ENCODE data around the gene REEP1.

The REEP1 gene

GRCh38 chr2:86308984-86309695 lies 28.3 kb downstream of the REEP1 start:
- no peak for DNase-seq (ENCODE audit: low read depth, low spot score)
- H3K27ac ChIP-seq = no peak overlapping the region

- no peak for DNase-seq (ENCODE audit: low read depth, low spot score)
- no peak overlapping the region for H3K27ac ChIP-seq
Measured at GRCh38 chr2:86308356-86308755, 29.1 kb downstream of the REEP1 start.

- H3K27ac ChIP-seq = no peak overlapping the region
- DNase-seq (ENCODE audit: low read depth, low spot score) = no peak
Measured at GRCh38 chr2:86307431-86307830, 30.0 kb downstream of the REEP1 start.

- no peak for DNase-seq (ENCODE audit: low read depth, low spot score)
- no peak overlapping the region for H3K27ac ChIP-seq
Measured at GRCh38 chr2:86305915-86306254, 31.5 kb downstream of the REEP1 start.

- no peak overlapping the region for H3K27ac ChIP-seq
- no peak for DNase-seq (ENCODE audit: low read depth, low spot score)
Measured at GRCh38 chr2:86305195-86305914, 32.1 kb downstream of the REEP1 start.

- no peak for DNase-seq (ENCODE audit: low read depth, low spot score)
- no peak overlapping the region for H3K27ac ChIP-seq
Measured at GRCh38 chr2:86304416-86304815, 33.0 kb downstream of the REEP1 start.

GRCh38 chr2:86302320-86302719 lies 35.1 kb downstream of the REEP1 start:
- H3K27ac ChIP-seq = no peak overlapping the region
- no peak for DNase-seq (ENCODE audit: low read depth, low spot score)

GRCh38 chr2:86301711-86302202 lies 35.7 kb downstream of the REEP1 start:
- DNase-seq (ENCODE audit: low read depth, low spot score) = no peak
- no peak overlapping the region for H3K27ac ChIP-seq

GRCh38 chr2:86301009-86301408 lies 36.4 kb downstream of the REEP1 start:
- no peak for DNase-seq (ENCODE audit: low read depth, low spot score)
- H3K27ac ChIP-seq = no peak overlapping the region

GRCh38 chr2:86300496-86300895 lies 36.9 kb downstream of the REEP1 start:
- DNase-seq (ENCODE audit: low read depth, low spot score) = no peak
- H3K27ac ChIP-seq = no peak overlapping the region

- H3K27ac ChIP-seq = no peak overlapping the region
- DNase-seq (ENCODE audit: low read depth, low spot score) = no peak
Measured at GRCh38 chr2:86298411-86299390, 38.7 kb downstream of the REEP1 start.

GRCh38 chr2:86297382-86298147 lies 39.9 kb downstream of the REEP1 start:
- no peak for DNase-seq (ENCODE audit: low read depth, low spot score)
- no peak overlapping the region for H3K27ac ChIP-seq

- DNase-seq (ENCODE audit: low read depth, low spot score) = no peak
- no peak overlapping the region for H3K27ac ChIP-seq
Measured at GRCh38 chr2:86296947-86297346, 40.5 kb downstream of the REEP1 start.

- no peak for DNase-seq (ENCODE audit: low read depth, low spot score)
- no peak overlapping the region for H3K27ac ChIP-seq
Measured at GRCh38 chr2:86295066-86295465, 42.4 kb downstream of the REEP1 start.

- no peak for DNase-seq (ENCODE audit: low read depth, low spot score)
- H3K27ac ChIP-seq = no peak overlapping the region
Measured at GRCh38 chr2:86293612-86294011, 43.8 kb downstream of the REEP1 start.

- no peak overlapping the region for H3K27ac ChIP-seq
- DNase-seq (ENCODE audit: low read depth, low spot score) = no peak
Measured at GRCh38 chr2:86292571-86293515, 44.6 kb downstream of the REEP1 start.

- DNase-seq (ENCODE audit: low read depth, low spot score) = no peak
- no peak overlapping the region for H3K27ac ChIP-seq
Measured at GRCh38 chr2:86291328-86291662, 46.1 kb downstream of the REEP1 start.

GRCh38 chr2:86290596-86291327 lies 46.7 kb downstream of the REEP1 start:
- no peak for DNase-seq (ENCODE audit: low read depth, low spot score)
- no peak overlapping the region for H3K27ac ChIP-seq

Measured in epithelial cell of prostate (primary cell).